ENCODE measurements around the gene LSM8. TPM values are rescaled to one million over a fixed set of nuclear protein-coding genes. Genes with fewer than 3 reads are reported as not detected.
"Not testable (repeated sequence)": the region's sequence is repeated elsewhere in the genome, so short reads cannot be mapped to it uniquely, and the experiment has no call there.

Gene LSM8
- total RNA-seq, 1 donor from 2014 or later, result 7.9 TPM

GRCh38 chr7:118220583-118220982, 36.6 kb downstream of the LSM8 start:
- no peaks in the 10 kb centered on the region for H3K27me3 ChIP-seq
- H3K9me3 ChIP-seq, result no peaks in the 10 kb centered on the region
- no peak overlapping the region for H3K27ac ChIP-seq

GRCh38 chr7:118222591-118222990, 38.6 kb downstream of the LSM8 start:
- DNase-seq (ENCODE audit: low spot score in 2 of 2), result no peak
- no peaks in the 10 kb centered on the region for H3K27me3 ChIP-seq
- no peak overlapping the region for H3K27ac ChIP-seq
- no peak for TF ChIP-seq CTCF (IDR thresholded peaks at IDR 0.05)
- no peaks in the 10 kb centered on the region for H3K4me1 ChIP-seq
- H3K36me3 ChIP-seq, result no peaks in the 10 kb centered on the region
- no peak overlapping the region for H3K4me3 ChIP-seq
- intact Hi-C loops (cut with DNase I), result no loop called here
- no peaks in the 10 kb centered on the region for H3K9me3 ChIP-seq

More at GRCh38 chr7:118220583-118220982, 36.6 kb downstream of the LSM8 start:
- intact Hi-C loops (cut with DNase I), result no loop called here
- Histone ChIP-seq H3K4me1 (no peaks in the 10 kb centered on the region), H3K4me3 (no peak overlapping the region), H3K36me3 (no peaks in the 10 kb centered on the region)
- DNase-seq (ENCODE audit: low spot score in 2 of 2), result no peak
- no peak for TF ChIP-seq CTCF (IDR thresholded peaks at IDR 0.05)

GRCh38 chr7:118224521-118224920, 40.6 kb downstream of the LSM8 start, which contains the start of gene ANKRD7:
TSS of gene ANKRD7 (plus strand) at chr7:118224704. CDS start at chr7:118224831, 127 bp downstream.
- no peaks in the 10 kb centered on the region for H3K36me3 ChIP-seq
- H3K4me3 ChIP-seq, result no peak within 1 kb of the TSS
- no peak for DNase-seq (ENCODE audit: low spot score in 2 of 2)
- intact Hi-C loops (cut with DNase I), result no loop called here
- no peaks in the 10 kb centered on the region for H3K4me1 ChIP-seq
- no peaks in the 10 kb centered on the region for H3K27me3 ChIP-seq
- H3K9me3 ChIP-seq, result no peaks in the 10 kb centered on the region
- TF ChIP-seq CTCF (IDR thresholded peaks at IDR 0.05), result no peak
- no peak within 1 kb of the TSS for H3K27ac ChIP-seq

- Histone ChIP-seq H3K4me1 (no peaks in the 10 kb centered on the region), H3K36me3 (no peaks in the 10 kb centered on the region), H3K27ac (no peak overlapping the region), H3K4me3 (no peak overlapping the region), H3K27me3 (no peaks in the 10 kb centered on the region), H3K9me3 (no peaks in the 10 kb centered on the region)
- TF ChIP-seq CTCF (IDR thresholded peaks at IDR 0.05), result no peak
- DNase-seq (ENCODE audit: low spot score in 2 of 2), result no peak
- intact Hi-C loops (cut with DNase I), result loop anchor here (5.0 kb wide), 1 partner anchor 39 kb away; no protein-coding TSS in a partner anchor
These were observed 48.9 kb downstream of the LSM8 start for GRCh38 chr7:118232837-118233236.

DNA sequence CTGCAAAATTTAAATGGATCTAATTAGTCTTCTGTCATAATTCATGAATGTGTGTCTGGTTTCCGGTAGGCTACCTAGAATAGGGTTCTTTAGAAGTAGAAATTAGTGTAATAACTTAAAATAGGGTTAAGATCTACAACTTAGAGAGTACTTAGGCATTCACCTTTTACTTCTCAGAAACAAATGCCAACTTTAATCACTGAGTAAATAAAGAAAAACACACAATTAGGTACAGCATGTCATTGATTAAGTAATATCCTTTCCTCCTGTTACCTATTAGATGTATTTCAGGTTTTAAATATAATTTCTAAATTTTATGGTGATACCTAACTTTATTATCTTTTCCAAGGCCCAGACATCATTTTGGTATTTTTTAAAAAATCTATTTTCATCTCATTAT, 49.8 kb downstream of the LSM8 start:
- Histone ChIP-seq H3K9me3 (no peaks in the 10 kb centered on the region), H3K36me3 (no peaks in the 10 kb centered on the region), H3K27me3 (no peaks in the 10 kb centered on the region), H3K4me1 (no peaks in the 10 kb centered on the region), H3K27ac (no peak overlapping the region), H3K4me3 (no peak overlapping the region)
- no peak for TF ChIP-seq CTCF (IDR thresholded peaks at IDR 0.05)
- no peak for DNase-seq (ENCODE audit: low spot score in 2 of 2)
- intact Hi-C loops (cut with DNase I), result loop anchor here (5.0 kb wide), 1 partner anchor 39 kb away; no protein-coding TSS in a partner anchor

GRCh38 chr7:118239014-118239413, 55.0 kb downstream of the LSM8 start:
- no peak for DNase-seq (ENCODE audit: low spot score in 2 of 2)
- intact Hi-C loops (cut with DNase I), result no loop called here
- no peak overlapping the region for H3K27ac ChIP-seq
- H3K4me1 ChIP-seq, result no peaks in the 10 kb centered on the region
- TF ChIP-seq CTCF (IDR thresholded peaks at IDR 0.05), result no peak
- H3K4me3 ChIP-seq, result no peak overlapping the region
- no peaks in the 10 kb centered on the region for H3K36me3 ChIP-seq
- H3K27me3 ChIP-seq, result no peaks in the 10 kb centered on the region
- no peaks in the 10 kb centered on the region for H3K9me3 ChIP-seq

GRCh38 chr7:118240320-118240719, 56.4 kb downstream of the LSM8 start:
- H3K4me1 ChIP-seq; DNase-seq (ENCODE audit: low spot score in 2 of 2); H3K36me3 ChIP-seq; intact Hi-C loops (cut with DNase I); H3K4me3 ChIP-seq; H3K27ac ChIP-seq; H3K27me3 ChIP-seq; H3K9me3 ChIP-seq: not testable (repeated sequence)

Measured in ascending aorta (tissue), 2 donors.